ENCODE data around the gene GADL1.

The GADL1 gene

DNA sequence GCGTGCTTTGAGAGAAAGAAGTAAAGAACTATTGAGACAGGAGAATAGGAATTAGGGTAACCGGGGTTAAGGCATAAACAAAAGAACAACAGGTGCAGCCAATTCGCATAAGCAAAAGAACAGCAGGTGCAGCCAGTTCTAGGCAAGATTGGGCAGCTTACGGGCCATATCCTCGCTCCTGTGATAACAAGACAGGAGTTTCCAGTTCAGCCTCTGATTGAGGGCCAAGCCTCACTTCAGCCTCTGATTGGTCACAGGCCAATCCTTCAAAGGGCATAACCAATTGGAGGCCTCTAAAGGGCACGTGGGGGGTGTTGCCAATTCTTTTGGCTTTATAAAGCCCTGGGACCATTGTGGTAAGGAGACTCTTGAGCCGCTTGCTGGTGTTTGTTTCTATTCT, 143.5 kb downstream of the GADL1 start:
- in situ Hi-C loops (cut with MboI; ENCODE audit: low pct_unique_long_range_greater_than_20kb, low sequenced_read_pairs, unreplicated experiment) = no loop called here
- DNase-seq (ENCODE audit: low spot score) = no peak
- TF ChIP-seq, protein P1, sequence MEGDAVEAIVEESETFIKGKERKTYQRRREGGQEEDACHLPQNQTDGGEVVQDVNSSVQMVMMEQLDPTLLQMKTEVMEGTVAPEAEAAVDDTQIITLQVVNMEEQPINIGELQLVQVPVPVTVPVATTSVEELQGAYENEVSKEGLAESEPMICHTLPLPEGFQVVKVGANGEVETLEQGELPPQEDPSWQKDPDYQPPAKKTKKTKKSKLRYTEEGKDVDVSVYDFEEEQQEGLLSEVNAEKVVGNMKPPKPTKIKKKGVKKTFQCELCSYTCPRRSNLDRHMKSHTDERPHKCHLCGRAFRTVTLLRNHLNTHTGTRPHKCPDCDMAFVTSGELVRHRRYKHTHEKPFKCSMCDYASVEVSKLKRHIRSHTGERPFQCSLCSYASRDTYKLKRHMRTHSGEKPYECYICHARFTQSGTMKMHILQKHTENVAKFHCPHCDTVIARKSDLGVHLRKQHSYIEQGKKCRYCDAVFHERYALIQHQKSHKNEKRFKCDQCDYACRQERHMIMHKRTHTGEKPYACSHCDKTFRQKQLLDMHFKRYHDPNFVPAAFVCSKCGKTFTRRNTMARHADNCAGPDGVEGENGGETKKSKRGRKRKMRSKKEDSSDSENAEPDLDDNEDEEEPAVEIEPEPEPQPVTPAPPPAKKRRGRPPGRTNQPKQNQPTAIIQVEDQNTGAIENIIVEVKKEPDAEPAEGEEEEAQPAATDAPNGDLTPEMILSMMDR (IDR thresholded peaks at IDR 0.05; ENCODE audit: extremely low read depth, insufficient read depth, missing control alignments) = no peak

DNA sequence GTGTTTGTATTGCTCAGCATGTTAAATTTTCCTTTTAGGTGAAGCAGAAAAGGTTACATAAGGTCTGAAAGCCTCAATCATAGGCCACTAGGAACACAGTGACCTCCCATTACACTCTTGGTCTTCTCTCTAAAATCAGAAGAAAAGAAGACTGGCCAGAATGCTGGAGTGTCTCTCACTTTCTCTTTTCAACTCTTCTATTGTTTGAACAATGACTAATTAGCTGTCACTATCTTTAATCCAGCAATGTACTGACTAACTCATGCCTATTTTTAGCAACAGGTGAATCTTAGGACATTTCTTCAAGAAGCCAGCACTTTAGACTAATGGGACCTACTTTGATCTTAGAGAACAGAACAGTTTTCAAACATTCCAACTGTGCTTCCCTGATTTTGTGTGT, 145.2 kb downstream of the GADL1 start:
- DNase-seq (ENCODE audit: low spot score) = no peak
- in situ Hi-C loops (cut with MboI; ENCODE audit: low pct_unique_long_range_greater_than_20kb, low sequenced_read_pairs, unreplicated experiment) = no loop called here
- TF ChIP-seq, protein P1 (IDR thresholded peaks at IDR 0.05; ENCODE audit: extremely low read depth, insufficient read depth, missing control alignments) = no peak

DNA sequence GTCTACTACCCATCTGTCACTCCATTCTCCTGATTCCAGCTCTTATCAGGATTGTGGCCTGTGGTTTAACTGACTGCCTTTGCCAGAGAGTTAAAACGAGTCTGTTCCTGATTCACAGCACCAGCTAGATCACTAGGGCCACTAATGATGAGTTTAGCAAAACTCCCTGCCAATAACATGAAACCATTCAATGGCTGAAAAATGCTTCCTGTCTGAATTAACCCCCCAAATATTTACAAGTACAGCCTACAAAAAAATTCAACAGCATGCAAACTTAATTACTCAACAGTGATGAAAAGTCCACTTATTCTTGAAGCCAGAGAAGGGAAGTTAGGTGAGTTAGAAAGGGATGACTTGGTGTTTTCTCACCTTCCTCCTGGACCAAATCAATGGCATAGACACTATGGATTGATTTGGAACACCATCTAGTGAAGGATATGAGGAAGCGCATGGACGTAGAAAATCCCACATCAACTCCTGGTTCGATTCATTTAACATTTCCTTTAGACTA, 146.6 kb downstream of the GADL1 start:
- DNase-seq (ENCODE audit: low spot score) = no peak
- in situ Hi-C loops (cut with MboI; ENCODE audit: low pct_unique_long_range_greater_than_20kb, low sequenced_read_pairs, unreplicated experiment) = no loop called here
- TF ChIP-seq, protein P1 (IDR thresholded peaks at IDR 0.05; ENCODE audit: extremely low read depth, insufficient read depth, missing control alignments) = no peak

DNA sequence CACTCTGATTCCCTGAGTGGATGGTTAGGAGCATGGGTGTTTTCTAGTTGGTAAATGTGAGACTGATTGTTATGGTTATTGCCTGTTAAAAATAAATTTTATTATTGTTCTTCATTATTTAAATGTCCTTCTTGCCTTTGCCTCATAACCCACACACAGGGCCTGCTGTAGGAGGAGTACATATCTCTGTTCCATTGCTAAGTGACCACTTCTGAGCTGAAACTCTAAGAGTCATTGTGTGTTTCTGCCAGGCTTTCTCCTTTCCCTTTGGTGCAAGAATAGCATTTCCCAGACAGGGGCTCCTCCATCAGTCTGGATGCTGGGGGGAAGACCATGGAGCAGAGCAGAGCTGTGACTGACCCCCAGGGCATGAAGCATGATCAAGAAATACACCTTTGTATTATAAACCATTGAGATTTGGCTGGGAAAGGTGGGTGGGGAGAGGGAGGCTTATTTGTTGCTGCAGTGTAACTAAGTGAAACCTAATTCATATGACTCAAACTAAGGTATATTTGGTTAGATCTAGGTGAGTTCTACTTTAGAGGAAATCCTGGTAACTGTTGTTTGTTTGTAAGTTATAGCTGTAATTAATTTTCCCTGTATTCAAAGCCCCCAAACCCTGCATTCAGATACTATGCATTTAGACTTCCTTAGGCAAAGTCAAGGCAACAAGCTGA, 150.7 kb downstream of the GADL1 start:
- TF ChIP-seq, protein P1 (IDR thresholded peaks at IDR 0.05; ENCODE audit: extremely low read depth, insufficient read depth, missing control alignments) = no peak
- no peak for DNase-seq (ENCODE audit: low spot score)
- in situ Hi-C loops (cut with MboI; ENCODE audit: low pct_unique_long_range_greater_than_20kb, low sequenced_read_pairs, unreplicated experiment) = no loop called here

DNA sequence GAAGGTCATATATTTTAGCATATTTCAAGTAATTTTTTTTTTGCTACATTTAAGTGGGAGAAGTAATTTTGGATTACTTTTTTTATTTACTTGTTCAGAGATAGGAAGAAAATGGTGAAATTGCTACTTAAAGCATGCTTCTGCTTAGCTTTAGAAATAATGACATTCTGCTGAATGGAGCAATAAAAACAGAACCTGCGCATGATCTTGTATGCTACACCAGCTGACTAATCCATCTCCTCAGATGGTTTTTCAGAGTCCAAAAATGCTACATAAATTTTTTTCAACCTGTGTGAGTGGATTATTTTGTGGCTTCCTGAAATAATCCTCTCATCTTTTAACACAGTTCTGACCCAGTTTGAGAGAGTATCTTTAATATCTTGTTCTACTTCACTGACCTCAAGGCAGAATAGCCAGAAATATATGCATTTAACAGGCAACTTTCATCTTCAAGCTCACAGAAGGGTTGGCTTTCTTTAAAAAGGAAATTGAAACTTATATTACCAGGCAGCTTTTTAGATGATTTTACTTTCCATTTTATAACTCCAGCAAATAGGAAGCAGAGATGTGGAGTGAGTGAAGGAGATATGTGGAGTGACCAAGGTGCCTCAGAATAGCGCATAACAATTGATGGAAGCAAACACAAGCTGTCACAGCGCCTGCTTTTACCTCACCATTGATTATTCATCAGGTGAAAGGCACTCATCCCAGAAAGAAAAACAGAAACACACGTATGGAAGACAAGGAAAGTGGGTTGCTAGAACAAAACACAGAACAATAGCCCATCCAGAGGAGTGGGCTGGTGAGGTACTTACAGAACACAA, 151.5 kb downstream of the GADL1 start:
- in situ Hi-C loops (cut with MboI; ENCODE audit: low pct_unique_long_range_greater_than_20kb, low sequenced_read_pairs, unreplicated experiment) = no loop called here
- TF ChIP-seq, protein P1 (IDR thresholded peaks at IDR 0.05; ENCODE audit: extremely low read depth, insufficient read depth, missing control alignments) = no peak
- DNase-seq (ENCODE audit: low spot score) = no peak

DNA sequence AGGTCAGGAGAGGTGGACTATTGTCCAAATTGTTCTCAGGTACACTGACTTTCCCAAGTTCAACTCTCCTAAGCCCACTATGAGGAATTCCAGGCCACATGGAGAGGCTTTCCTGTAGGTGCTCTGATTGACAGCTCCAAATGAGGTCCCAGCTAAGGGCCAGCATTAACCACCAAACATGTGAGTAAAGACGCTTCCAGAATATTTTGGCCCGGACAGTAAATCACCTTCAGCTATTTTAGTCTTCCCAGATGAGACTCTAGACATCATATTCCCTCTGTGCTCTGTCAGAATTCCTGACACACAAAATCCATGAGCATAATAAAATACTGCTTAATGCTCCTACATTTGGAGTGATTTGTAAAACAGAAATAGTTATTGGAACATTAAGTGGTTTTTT, 152.6 kb downstream of the GADL1 start:
- TF ChIP-seq, protein P1 (IDR thresholded peaks at IDR 0.05; ENCODE audit: extremely low read depth, insufficient read depth, missing control alignments) = no peak
- in situ Hi-C loops (cut with MboI; ENCODE audit: low pct_unique_long_range_greater_than_20kb, low sequenced_read_pairs, unreplicated experiment) = no loop called here
- DNase-seq (ENCODE audit: low spot score) = no peak
